PC-3 (cell line): ENCODE data around the gene HOXD3. TPM values are rescaled to one million over a fixed set of nuclear protein-coding genes. Genes with fewer than 3 reads are reported as not detected.

ENCODE experiments used
- ATAC-seq: fragments of 200-7000 bp; cut with Tn5 transposase; 2 replicates; pipeline ENCODE4 v1.9.1; 2020; ENCODE audit warnings: mild to moderate bottlenecking, moderate library complexity
- BruUV-seq: library from RNA; stranded (reverse); fragments of 400-500 nt; replicated peaks from 2 replicates; lab custom pipeline; 2021; lab: Mats Ljungman, UMichigan
- CTCF ChIA-PET: fragments of 300-600 bp; sonication (Branson Sonifier 250); formaldehyde crosslinking; loops from one replicate; lab custom pipeline; 2022; ENCODE audit warnings: antibody characterized with exemption; lab: Charles Lee
- POLR2A ChIA-PET: fragments of 300-600 bp; sonication (Branson Sonifier 250); formaldehyde crosslinking; loops from one replicate; lab custom pipeline; 2022; ENCODE audit warnings: antibody characterized with exemption; ENCODE audit not compliant: unreplicated experiment; lab: Charles Lee
- DNase-seq: peaks from one replicate; pipeline ENCODE4 v3.0.0-alpha.2; 2015
- H2AFZ ChIP-seq: fragments of 300-600 bp; sonication (generic); 2 replicates; pipeline ENCODE4 v1.6.0; 2016; ENCODE audit warnings: antibody characterized with exemption, low read length
- H3F3A ChIP-seq: fragments of 300-600 bp; sonication (generic); one replicate; pipeline ENCODE4 v1.6.0; 2017; ENCODE audit warnings: antibody characterized with exemption, low read length, control low read depth, mild to moderate bottlenecking; ENCODE audit not compliant: unreplicated experiment
- H3K27ac ChIP-seq: fragments of 300-600 bp; sonication (generic); 2 replicates; pipeline ENCODE4 v1.5.1; 2016; ENCODE audit warnings: mild to moderate bottlenecking, low read length
- H3K27me3 ChIP-seq: fragments of 300-600 bp; sonication (generic); 2 replicates; pipeline ENCODE4 v1.6.1; 2016; ENCODE audit warnings: low read length, mixed read lengths
- H3K36me3 ChIP-seq: fragments of 300-600 bp; sonication (generic); 2 replicates; pipeline ENCODE4 v1.6.1; 2016; ENCODE audit warnings: low read depth, mixed run types, low read length, mixed read lengths
- H3K4me1 ChIP-seq: fragments of 300-600 bp; sonication (generic); 2 replicates; pipeline ENCODE4 v1.5.1; 2016; ENCODE audit warnings: low read length; ENCODE audit not compliant: insufficient read depth
- H3K4me2 ChIP-seq: fragments of 300-600 bp; sonication (generic); 2 replicates; pipeline ENCODE4 v1.6.0; 2016; ENCODE audit warnings: low read length
- H3K4me3 ChIP-seq: fragments of 300-600 bp; sonication (generic); 2 replicates; pipeline ENCODE4 v1.5.1; 2016; ENCODE audit warnings: mild to moderate bottlenecking, low read length, mixed read lengths
- H3K79me2 ChIP-seq: fragments of 300-600 bp; sonication (generic); 2 replicates; pipeline ENCODE4 v1.6.1; 2017; ENCODE audit warnings: low read length, mixed read lengths
- H3K9ac ChIP-seq: fragments of 300-600 bp; sonication (generic); 2 replicates; pipeline ENCODE4 v1.6.0; 2016; ENCODE audit warnings: mild to moderate bottlenecking, low read length
- H3K9me2 ChIP-seq: fragments of 300-600 bp; sonication (generic); replicated peaks from 2 replicates; pipeline ENCODE4 v1.6.1; 2016; ENCODE audit warnings: mixed run types, low read length, mixed read lengths
- H3K9me3 ChIP-seq: fragments of 300-600 bp; sonication (generic); 2 replicates; pipeline ENCODE4 v1.6.1; 2016; ENCODE audit warnings: low read length, mixed read lengths
- H4K20me1 ChIP-seq: fragments of 300-600 bp; sonication (generic); 2 replicates; pipeline ENCODE4 v1.6.1; 2016; ENCODE audit warnings: low read length, mixed read lengths
- CTCF ChIP-seq: fragments of 300-600 bp; sonication (generic); conservative IDR thresholded peaks from 2 replicates; pipeline ENCODE4 v1.5.1; 2017; ENCODE audit warnings: antibody characterized with exemption, low read depth, mild to moderate bottlenecking, low read length
- EZH2 ChIP-seq: fragments of 300-600 bp; sonication (generic); IDR thresholded peaks from one replicate; pipeline ENCODE4 v1.6.1; 2017; ENCODE audit warnings: antibody characterized with exemption, mild to moderate bottlenecking, low read length; ENCODE audit not compliant: unreplicated experiment
- EZH2phosphoT487 ChIP-seq: fragments of 300-600 bp; sonication (generic); IDR thresholded peaks from 2 replicates; pipeline ENCODE4 v1.6.1; 2018; ENCODE audit warnings: mild to moderate bottlenecking, antibody characterized with exemption, low read length, borderline replicate concordance
- intact Hi-C: fragments of 100-400 bp; cut with micrococcal nuclease; formaldehyde crosslinking; loops from 2 replicates; pipeline ENCODE4 v1.9.0; 2023
- total RNA-seq: library from RNA; depleted of rRNA; stranded (reverse); fragments of >200 nt; gene quantifications from 2 replicates; pipeline ENCODE4 v1.2.3, GENCODE V29; 2014

The HOXD3 gene
- total RNA-seq, 1 experiment from 2014 or later, result 4.4 TPM

GRCh38 chr2:176211110-176211509 lies 54.0 kb downstream of the HOXD3 start:
- no peaks in the 10 kb centered on the region for H3K9me3 ChIP-seq
- H3K9me2 ChIP-seq, result no peaks in the 10 kb centered on the region
- no peaks in the 10 kb centered on the region for H3K4me1 ChIP-seq
- no TSS peak for BruUV-seq
- DNase-seq (no peak), ATAC-seq (no peak)
- H3K9ac ChIP-seq, result no peak overlapping the region
- TF ChIP-seq EZH2 (no peak), EZH2phosphoT487 (no peak), CTCF (no peak)
- no peaks in the 10 kb centered on the region for H4K20me1 ChIP-seq
- no peaks in the 10 kb centered on the region for H3F3A ChIP-seq
- ChIA-PET CTCF (no interaction called here), POLR2A (interaction anchor here (0.6 kb wide), 1 partner anchor 1052 kb away, joined by 9 read pairs; no protein-coding TSS in a partner anchor)
- intact Hi-C loops, result no loop called here
- no peak overlapping the region for H3K27ac ChIP-seq
- no peaks in the 10 kb centered on the region for H3K79me2 ChIP-seq
- no peak overlapping the region for H3K4me3 ChIP-seq
- no peaks in the 10 kb centered on the region for H3K36me3 ChIP-seq
- H2AFZ ChIP-seq, result no peak overlapping the region
- H3K4me2 ChIP-seq, result no peak overlapping the region
- 0 out of 2 replicates have a peak, but pooled peaks cover 11% of the 10 kb centered on the region for H3K27me3 ChIP-seq

- CTCF ChIA-PET, result no interaction called here
- no peaks in the 10 kb centered on the region for H3K36me3 ChIP-seq
These were observed 55.2 kb downstream of the HOXD3 start for GRCh38 chr2:176212276-176212675.

More at GRCh38 chr2:176212276-176212675, 55.2 kb downstream of the HOXD3 start:
- Histone ChIP-seq H3K9me3 (no peaks in the 10 kb centered on the region), H4K20me1 (no peaks in the 10 kb centered on the region), H3K4me1 (no peaks in the 10 kb centered on the region), H3K9ac (no peak overlapping the region), H3K79me2 (no peaks in the 10 kb centered on the region), H3K27me3 (0 out of 2 replicates have a peak, but pooled peaks cover 11% of the 10 kb centered on the region), H3F3A (no peaks in the 10 kb centered on the region), H2AFZ (no peak overlapping the region), H3K4me3 (no peak overlapping the region), H3K27ac (no peak overlapping the region), H3K4me2 (no peak overlapping the region), H3K9me2 (no peaks in the 10 kb centered on the region)
- ATAC-seq (no peak), DNase-seq (no peak)
- no TSS peak for BruUV-seq
- POLR2A ChIA-PET, result no interaction called here
- intact Hi-C loops, result no loop called here
- TF ChIP-seq EZH2 (no peak), CTCF (no peak), EZH2phosphoT487 (no peak)
